COR-L47 (cell line): ENCODE data around the gene IFT122.
"Not testable (repeated sequence)": the region's sequence is repeated elsewhere in the genome, so short reads cannot be mapped to it uniquely, and the experiment has no call there.

Source experiments
- DNase-seq: peaks from one replicate; lab custom pipeline; 2025; lab: John Stamatoyannopoulos, UW

The IFT122 gene

DNA sequence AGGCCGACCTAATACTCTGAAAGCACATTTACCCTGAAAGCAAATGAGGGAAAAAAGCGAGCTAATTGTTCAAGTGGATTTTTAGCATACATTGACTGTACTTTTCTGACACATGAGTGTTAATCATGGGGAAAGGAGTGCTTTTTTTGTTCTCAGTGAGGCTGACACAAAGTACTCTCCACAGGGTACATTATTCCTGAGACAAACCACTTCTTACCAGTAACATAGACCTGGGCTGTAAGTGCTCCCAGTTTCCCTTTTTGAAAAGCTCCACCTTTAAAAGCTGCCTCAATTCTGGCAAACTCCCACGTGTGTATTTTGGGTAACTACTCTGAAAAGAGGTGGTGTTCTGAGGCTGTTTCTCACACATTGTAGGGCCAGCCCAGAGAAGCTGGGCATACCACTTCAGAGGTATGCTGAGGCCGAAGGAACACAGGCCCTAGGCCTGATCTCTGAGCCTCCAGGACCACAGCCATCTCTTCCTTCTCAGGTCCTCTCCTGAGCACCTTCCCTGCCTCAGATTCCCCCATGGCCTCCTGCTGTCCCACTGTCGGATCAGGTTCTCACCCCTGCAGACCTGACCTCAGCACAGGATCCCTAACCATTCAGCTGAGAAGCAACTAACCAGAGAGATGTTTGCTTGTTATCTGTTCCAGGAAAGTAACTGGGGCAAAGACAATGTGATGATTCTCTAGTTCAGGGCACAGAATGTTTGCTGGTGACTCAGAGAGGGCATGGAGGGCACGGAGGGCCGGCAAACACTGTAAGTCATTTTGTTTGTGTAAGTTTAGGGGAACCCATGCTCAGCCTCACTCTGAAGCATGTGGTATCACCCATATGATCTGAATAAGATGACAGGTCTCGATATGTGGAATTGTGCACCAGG lies 58.8 kb downstream of the IFT122 start:
- not testable (repeated sequence) for DNase-seq

GRCh38 chr3:129499604-129500333 lies 59.7 kb downstream of the IFT122 start:
- DNase-seq, result not testable (repeated sequence)

DNA sequence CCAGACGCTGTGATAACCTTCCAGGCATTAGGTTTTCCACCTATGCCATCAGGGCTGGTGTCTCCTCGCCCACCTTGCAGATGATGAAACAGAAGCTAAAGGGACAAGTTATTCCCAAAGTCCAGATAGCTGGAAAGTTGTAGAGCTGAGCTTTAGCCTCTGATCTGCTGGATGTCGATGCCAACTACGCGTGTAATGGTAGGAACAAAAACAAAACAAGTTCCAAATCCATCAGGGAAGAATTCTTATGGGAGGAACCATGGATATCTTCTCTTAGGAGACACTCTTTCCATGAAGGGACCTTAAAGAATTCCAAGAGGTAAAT lies 60.3 kb downstream of the IFT122 start:
- DNase-seq, result no peak

GRCh38 chr3:129501630-129502029 lies 61.6 kb downstream of the IFT122 start:
- DNase-seq, result no peak

- peak; percentile 91 for DNase-seq
These were observed 62.8 kb downstream of the IFT122 start for GRCh38 chr3:129502641-129503408.

GRCh38 chr3:129503471-129504291 lies 63.7 kb downstream of the IFT122 start:
- DNase-seq, result peak; percentile 91

- DNase-seq, result no peak
These were observed 64.6 kb downstream of the IFT122 start for GRCh38 chr3:129504471-129505100.

- DNase-seq, result no peak
These were observed 65.3 kb downstream of the IFT122 start for GRCh38 chr3:129505341-129505740.

DNA sequence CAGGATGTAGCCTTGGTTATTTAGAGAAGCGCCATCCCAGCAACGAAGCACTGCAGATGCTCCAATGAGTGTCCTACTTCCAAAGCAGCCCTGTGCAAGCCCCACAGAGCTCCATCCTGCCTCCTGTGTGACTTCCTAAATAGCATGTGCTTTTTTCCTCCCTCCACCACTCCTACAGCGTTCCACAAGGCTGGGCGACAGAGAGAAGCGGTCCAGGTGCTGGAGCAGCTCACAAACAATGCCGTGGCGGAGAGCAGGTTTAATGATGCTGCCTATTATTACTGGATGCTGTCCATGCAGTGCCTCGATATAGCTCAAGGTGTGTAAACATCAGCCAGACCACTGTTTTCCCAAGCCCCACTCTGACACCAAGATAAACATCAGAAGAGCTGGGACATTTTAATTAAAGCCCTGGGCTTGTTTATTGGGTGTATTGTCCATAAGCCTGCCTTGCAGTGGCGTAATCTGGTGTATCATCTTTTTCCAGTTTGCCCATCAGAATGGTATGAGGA lies 66.3 kb downstream of the IFT122 start:
- peak; percentile 98 for DNase-seq

GRCh38 chr3:129507181-129507831 lies 67.3 kb downstream of the IFT122 start:
- DNase-seq, result peak; percentile 73

GRCh38 chr3:129512595-129512994 lies 72.6 kb downstream of the IFT122 start:
- DNase-seq, result no peak

- no peak for DNase-seq
These were observed 73.7 kb downstream of the IFT122 start for GRCh38 chr3:129513705-129514104.

DNA sequence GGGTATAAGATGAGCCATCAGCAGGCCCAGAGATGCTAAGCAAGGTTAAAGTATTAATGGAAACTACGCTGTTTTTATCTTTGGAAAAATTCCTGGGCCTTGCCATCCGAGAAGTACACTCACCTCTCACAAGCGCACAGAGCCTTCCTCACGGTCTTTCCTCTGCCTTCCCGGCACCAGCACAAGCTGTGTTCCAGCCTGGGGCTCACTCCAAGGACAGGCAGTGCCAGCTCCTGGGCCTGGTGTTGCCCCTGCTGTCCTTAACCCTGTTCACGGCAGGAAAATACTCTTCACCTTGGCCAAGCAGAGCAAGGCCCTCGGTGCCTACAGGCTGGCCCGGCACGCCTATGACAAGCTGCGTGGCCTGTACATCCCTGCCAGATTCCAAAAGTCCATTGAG lies 74.1 kb downstream of the IFT122 start:
- no peak for DNase-seq

DNA sequence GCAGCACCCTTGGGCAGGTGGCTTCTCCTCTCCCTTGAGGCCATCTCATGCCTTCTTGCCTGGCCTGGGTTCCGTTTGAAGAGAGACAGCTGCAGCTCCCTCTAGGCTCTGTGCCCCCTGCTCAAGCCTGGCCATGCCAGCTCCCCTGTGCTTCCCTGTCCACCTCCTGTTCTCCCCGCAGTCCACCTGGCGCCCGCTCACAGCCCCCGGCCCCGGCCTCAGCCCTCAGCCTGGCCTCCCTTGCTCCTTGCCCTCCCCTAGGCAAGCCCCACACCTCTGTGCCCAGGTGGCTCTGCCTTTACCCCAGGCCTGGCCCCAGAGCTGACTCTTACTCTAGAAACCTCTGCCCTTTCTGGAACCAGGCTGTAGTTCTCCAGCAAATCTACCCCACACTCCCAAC lies 74.5 kb downstream of the IFT122 start:
- no peak for DNase-seq

GRCh38 chr3:129515108-129515820 lies 75.2 kb downstream of the IFT122 start:
- DNase-seq, result not testable (repeated sequence)

- not testable (repeated sequence) for DNase-seq
These were observed 75.9 kb downstream of the IFT122 start for GRCh38 chr3:129515821-129516432.

- DNase-seq, result no peak
These were observed 77.5 kb downstream of the IFT122 start for GRCh38 chr3:129517516-129517915.

- DNase-seq, result no peak
These were observed 78.1 kb downstream of the IFT122 start for GRCh38 chr3:129518038-129518561.

GRCh38 chr3:129518581-129518980 lies 78.6 kb downstream of the IFT122 start:
- no peak for DNase-seq
